Frontal cortex (tissue), 4 donors: Measurements from ENCODE around the gene GLDN. TPM values are rescaled to one million over a fixed set of nuclear protein-coding genes. Genes with fewer than 3 reads are reported as not detected.

Experiments used
- DNase-seq, 2 donors: peaks; one replicate each; pipeline ENCODE4 v3.0.0; 2012; ENCODE audit warnings: low spot score in 2 of 2
- FAIRE-seq: peaks from 2 replicates; lab custom pipeline; 2012; peaks lifted over from hg19 to GRCh38; lab: Jason Lieb, UNC
- total RNA-seq: library from RNA; depleted of rRNA; stranded (reverse); fragments of >200 nt; gene quantifications from one replicate; pipeline ENCODE4 v1.2.3, GENCODE V29; 2014
- donor health status: control.
- donor health status: control.
- donor health status: control.

The GLDN gene
- total RNA-seq, 1 donor from 2014 or later: 2.0 TPM

DNA sequence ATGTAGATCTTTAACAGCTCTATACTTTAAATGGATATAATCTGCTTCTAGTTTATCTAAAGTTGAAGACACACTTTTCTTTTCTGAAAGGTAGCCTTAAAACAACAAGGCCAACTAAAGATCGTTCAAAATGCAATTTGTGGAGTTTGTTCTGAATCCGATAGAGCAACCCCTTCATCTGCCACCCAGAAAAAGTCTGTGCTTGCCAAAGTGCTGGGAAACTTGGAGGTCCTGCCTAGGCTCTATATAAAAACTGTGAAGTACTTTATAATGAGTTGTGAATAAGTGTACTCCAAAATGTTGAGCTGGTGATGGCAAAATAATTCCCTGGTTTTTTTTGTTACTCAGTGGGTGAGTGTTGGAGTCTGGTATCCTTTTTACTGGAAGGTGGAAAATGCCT, 12.5 kb downstream of the GLDN start:
- DNase-seq (no peak), FAIRE-seq (no peak)

DNA sequence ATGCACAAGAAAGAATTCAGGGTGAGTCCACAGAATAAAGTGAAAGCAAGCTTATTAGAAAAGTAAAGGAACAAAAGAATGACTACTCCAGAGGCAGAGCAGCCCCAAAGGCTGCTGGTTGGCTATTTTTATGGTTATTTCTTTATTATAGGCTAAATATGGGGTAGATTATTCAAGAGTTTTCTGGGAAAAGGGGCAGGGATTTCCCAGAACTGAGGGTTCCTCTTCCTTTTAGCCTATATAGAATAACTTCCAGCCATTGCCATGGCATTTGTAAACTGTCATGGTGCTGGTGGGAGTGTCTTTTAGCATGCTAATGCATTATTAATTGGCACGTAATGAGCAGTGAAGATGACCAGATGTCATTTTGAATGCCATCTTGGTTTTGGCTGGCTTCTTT, 13.6 kb downstream of the GLDN start:
- DNase-seq (no peak), FAIRE-seq (no peak)

DNA sequence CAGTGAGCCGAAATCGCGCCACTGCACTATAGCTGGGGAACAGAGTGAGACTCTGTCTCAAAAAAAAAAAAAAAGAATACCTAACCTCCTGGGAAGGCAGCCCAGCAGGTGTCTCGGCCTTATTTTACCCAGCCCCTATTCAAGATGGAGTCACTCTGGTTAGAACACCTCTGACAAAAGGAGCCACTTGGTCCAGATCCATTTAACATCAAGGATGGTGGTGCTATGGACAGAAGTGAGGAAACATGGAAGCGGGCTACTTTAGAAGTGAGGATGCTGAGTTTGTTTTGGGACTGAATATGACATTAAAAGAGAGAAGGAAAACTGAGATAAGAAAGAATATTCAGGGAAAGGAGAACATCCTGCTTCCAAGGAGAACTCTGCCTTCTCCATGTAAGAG, 14.7 kb downstream of the GLDN start:
- FAIRE-seq (no peak), DNase-seq (no peak)

DNA sequence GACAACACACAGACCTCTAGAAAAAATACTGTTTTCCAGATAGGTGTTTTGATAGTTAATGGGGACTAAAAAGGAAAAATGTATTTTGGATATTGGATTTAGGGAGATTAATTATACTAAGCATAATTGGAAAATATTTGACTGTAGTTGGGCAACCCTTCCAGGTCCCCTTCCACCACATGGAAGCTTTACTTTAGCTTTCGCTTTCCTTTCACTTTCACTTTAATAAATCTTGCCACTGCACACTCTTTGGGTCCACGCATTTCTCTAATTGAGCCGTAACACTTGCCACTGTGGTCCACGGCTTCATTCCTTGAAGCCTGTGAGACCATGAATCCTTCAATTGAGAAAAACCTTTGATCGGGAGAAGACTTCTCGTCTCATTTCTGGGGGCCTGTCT, 15.5 kb downstream of the GLDN start:
- FAIRE-seq: no peak
- DNase-seq: no peak

DNA sequence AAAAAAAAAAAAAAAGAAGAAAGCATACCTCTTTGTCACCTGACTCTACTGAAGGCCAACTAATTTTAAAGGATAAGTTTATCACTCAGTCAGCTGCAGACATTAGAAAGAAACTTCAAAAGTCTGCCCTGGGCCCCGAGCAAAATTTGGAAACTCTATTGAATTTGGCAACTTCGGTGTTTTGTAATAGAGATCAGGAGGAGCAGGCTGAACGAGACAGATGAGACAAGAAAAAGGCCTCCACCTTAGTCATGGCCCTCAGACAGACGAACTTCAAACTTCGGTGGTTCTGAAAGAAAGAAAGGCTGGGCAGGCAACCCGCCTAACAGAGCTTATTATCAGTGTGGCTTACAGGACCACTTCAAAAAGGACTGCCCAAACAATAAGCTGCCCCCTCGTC, 18.5 kb downstream of the GLDN start:
- no peak for DNase-seq
- no peak for FAIRE-seq

DNA sequence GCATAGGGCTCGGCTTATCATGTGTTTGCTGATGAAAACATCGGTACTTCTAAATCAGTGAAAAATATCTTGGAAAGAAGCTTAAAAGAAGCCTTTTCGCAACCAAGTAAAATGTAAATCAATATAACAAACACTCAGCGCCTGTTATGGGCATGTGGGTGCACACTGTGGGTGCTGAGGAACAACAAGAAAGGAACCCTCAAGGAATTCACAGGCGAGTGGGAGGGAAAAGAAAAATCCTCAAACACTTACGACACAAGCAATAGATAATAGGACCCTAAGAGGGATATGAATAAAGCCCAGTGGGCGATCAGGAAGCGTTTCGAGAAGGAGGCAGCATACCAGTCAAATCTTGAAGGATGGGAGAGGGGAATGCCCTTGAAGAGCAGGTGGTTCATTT, 21.9 kb downstream of the GLDN start:
- DNase-seq (no peak), FAIRE-seq (no peak)

DNA sequence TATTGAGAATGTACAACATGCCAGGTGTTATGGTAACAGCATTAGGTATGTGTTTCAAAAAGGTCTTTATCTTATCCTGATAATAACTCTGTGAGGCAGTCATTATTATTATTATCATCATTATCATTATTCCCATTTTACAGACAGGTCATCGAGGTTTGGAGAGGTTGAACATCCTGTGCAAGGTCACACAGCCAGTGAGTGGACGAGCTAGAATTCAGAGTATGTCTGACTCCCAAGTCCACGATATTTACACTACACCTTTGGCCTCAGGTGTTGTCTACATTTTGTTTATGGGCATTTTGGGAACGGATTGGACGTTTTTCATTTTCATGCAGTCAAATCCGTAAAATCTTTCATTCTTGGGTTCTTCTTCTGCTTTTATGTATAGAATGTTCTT, 24.0 kb downstream of the GLDN start:
- DNase-seq (no peak), FAIRE-seq (no peak)

DNA sequence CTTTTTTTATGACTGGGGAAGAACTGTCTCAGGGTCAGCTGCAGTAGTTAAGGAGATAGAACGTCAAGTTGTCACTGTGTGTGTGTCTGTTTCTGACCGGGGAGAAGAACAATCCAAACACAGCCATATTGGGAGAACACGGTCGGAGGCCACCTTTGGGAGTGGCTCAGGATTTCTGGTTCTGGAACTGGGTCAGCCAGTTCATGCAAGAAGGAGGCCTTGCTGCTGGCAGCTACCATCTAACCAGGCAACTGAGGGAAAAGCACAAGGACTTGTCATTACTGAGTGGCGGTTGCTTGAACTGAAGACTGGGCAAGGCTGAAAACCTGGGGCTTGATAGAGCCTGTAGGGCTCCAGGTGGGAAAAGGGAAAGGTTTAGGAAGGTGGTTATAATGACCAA, 24.6 kb downstream of the GLDN start:
- FAIRE-seq: no peak

DNA sequence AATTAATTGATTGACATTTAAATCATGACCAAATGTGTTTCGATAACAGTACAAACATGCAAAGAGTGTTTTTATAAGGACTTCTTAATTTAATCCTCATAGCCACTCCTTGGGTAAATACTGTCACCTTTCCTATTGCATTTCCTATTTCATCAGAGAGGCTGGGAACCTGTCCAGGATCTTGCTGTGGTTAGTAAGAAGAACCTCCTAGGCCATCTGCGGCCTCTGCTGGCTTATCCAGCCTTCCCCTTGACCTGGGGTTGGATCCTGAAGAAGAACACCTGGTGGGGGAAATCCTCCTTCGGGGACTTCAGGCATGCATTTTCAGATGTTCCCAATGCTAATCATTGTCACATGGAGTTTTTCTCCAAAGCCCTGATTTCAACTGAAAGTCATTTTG, 25.5 kb downstream of the GLDN start:
- DNase-seq (no peak), FAIRE-seq (no peak)

More for the DNA sequence above, 24.6 kb downstream of the GLDN start:
- DNase-seq: no peak

DNA sequence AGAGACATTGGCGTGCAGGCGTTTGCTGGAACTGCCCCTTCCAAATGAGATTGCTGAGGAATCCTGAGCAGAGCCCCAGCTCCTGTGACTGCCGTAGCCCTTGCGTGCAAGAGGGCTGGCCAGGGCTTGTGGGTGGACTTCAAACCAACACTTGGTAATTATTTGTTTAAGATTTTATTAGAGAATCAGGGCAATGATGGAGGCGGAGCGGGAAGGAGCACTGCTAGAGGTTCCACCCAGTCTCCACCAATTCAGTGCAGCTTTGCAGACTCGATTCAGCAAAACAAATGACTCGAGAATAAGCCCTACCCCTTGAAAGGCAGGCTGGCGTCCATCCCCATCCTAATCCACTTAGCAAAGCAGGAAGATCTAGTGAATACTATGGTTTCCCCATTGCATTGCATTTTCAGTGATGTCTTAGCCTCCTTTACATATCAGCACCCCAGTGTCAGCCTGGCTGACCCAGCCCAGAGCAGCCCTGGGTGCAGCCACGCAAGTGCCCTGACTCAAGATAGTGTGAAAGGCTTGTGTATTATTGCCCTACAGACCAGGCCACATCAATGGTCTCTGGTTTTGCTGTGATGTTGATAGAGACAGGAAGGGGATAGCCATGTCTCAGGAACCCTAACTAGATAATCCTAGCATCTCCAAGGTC, 26.0 kb downstream of the GLDN start:
- FAIRE-seq: no peak
- DNase-seq: no peak

DNA sequence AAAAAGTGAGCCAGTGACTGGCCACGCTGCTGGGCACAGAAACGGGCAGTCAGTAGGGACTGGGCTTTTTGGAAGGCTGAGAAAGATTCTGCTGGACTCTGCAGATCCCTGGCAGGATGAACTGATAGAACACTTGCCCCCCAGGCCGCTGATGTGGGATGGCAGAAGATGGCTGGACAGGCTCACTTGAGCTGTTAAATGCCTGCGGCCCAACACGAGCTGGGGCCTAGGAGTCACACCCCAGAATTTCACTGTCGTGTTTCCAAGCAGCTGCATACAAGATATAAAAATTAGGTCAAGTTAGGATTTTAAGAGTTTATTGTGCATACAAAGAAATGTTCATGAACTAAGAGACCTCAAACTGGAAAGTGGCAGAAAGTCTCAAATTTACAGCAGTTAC, 26.9 kb downstream of the GLDN start:
- no peak for FAIRE-seq
- no peak for DNase-seq

DNA sequence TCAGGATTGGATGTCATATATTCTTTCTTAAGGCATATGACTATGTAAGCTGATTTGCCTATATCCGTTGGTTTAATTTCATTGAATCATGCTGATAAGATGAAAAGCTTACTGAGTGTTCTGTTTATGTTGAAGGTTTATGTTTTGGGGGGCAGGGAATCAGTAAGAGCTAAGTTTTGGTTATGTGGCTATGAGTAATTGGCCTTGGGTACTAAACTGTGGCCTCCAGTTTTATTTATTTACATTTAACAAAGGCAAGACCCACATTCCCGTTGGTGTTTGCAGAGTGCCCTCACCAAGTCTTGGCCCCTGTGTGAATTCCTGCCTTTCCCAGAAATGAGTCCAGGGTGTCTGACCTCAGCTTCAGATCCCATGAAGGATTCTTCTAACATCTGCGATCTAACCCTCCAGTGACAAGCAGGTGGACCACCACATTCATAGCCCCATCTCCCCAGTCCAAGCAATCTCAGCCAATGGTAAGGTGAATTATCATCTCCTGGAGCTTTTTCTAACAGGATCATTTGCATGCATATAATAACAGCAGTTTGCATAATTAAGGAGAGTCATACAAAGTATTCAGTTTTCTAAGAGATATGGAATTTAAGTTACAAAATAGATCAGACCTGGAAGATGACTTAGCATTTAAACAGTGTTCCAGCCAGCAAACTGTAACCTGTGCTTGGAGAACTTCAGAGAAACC, 27.4 kb downstream of the GLDN start:
- FAIRE-seq (no peak), DNase-seq (no peak)

DNA sequence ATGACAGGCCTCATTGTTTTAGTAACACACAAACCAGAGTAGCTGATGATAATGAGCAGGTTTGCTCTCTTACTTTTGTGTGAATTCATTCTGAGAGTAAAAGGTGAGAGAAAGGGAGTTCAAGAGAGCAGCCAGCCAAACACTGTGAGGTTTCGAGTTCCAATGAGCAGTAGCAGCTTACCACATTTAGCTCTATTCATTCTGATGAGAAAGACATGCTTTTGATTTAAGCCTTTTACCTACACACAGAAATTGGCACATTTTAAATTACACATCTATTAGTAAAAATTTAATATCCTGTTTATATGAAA, 28.0 kb downstream of the GLDN start:
- no peak for FAIRE-seq

DNA sequence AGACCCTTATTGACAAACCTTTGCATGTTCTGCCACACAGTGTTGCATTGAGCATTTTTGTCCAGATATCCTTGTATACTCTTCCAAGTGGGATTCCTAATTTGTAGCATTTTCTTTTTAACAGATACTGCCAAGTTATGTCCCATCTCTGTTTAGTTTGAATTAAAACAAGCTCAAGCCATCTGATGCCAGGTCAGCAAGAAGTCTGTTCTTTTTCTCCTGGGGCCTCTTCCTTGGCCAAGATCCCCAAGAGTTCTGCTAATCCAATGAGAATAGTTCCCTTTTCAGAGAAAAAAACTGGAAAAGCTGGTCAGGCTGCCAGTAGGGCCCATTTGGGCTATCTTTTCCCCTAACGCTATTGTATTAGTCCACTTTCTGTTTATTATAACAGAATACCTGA, 29.8 kb downstream of the GLDN start:
- DNase-seq (no peak), FAIRE-seq (no peak)

More for the DNA sequence above, 28.0 kb downstream of the GLDN start:
- DNase-seq: no peak

DNA sequence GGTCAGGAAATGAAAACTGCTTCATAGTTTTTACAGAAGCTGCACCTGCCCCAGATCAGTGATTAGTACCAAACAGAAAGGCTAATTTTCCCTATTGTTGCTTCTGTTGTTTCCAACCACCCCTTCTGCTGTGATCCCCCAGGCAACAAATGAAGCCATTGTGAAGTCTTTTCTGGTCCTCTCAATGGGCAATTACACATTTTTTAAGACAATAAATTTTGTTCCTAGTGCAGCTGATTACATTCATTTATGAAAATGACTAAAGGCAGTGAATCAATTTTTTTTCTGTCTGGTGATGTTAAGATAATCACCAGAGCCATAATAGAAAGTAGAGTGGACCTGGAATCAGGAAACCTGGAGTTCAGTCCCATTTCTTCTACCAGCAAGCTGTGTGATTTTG, 32.7 kb downstream of the GLDN start:
- FAIRE-seq: no peak
- no peak for DNase-seq

DNA sequence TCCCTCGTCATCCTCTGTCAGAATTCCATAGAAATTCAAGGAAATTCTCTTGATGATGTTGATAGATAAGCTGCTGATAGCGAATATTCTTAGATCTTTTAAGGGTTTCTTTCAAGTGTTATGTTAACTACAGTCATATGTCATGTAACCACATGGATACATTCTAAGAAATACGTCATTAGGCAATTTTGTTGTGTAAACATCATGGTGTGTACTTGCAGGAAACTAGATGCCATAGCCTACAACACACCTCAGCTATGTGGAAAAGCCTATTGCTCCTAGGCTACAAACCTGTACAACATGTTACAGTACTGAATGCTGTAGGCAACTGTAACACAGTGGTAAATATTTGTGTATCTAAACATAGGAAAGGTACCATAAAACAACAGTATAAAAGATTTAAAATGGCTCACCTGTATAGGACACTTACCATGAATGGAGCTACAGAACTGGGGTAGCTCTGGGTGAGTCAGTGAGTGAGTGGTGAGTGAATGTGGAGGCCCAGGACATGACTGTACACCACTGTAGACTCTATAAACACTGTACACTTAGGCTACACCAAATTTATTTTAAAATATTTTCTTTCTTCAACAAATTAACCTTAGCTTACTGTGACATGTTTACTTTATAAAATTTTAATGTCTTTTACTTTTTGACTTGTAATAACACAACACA, 34.6 kb downstream of the GLDN start:
- DNase-seq: no peak
- FAIRE-seq: no peak

DNA sequence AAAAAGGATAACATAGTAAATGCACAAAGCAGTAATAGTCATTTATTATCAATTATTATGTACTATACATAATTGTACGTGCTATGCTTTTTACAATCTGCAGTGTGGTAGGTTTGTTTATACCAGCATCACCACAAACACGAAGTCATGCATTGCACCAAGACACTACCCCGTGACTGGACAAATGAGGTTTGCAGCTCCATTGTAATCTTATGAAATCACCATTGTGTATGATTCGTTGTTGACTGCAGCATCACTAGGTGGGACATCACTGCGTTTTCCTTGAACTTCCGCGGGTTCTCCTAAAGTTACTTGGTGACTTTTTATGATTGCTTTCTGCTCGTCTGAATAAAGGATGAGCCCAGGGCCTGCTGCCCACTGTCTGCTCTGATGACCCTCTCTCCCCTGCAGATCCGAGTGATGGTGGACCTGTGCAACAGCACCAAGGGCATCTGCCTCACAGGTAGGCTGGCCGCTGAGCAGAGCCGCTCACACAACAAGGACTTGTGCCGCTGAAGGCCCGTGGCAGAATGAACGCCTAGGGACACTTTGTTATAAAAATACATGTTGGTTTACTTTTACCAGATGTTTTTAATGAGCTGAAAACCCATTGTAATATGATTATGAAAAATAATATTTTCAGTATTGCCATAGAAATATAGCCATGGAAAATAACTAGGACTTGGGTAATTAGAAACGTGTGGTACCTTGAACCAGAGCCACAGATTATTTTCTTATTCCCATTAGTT, 35.8 kb downstream of the GLDN start:
- DNase-seq: no peak
- FAIRE-seq: peak; percentile 23

DNA sequence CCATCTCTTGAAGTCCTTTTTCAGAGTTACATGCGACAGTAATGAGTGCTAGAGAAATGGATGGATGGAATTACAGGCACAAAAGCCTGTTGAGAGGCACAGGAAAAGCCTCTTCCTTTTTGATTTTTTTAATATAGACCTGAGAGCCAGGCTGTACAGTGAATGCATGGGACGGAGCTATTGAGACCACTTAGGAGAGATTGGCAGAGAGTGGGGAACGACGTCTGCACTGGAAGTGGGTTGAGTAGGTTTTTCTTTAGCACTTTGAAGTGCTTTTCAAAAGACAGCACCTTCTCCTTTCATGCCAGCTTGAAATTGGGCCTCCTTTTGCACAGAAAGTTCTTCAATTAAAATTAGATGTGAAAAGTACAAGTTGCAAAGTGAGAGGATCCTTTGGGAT, 37.0 kb downstream of the GLDN start:
- FAIRE-seq: no peak
- no peak for DNase-seq

DNA sequence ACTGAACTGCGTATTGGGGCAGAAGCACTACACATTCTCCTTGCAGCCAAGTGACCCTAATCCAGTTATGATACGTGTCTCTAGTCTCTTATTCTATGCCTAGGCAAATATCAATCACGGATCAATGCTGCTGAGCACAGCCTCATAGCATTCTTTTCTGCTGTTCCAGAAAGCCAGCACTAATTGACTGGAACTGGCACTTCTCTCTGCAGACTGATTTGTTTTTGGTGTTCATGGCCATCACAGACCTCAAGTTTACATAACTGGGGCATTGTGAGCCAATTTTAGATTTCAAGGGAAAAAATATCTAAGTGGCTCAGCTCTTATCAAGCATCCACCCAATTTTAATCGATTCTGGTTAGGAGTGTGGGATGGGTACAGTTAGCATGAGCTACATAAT, 37.9 kb downstream of the GLDN start:
- no peak for DNase-seq
- FAIRE-seq: no peak

DNA sequence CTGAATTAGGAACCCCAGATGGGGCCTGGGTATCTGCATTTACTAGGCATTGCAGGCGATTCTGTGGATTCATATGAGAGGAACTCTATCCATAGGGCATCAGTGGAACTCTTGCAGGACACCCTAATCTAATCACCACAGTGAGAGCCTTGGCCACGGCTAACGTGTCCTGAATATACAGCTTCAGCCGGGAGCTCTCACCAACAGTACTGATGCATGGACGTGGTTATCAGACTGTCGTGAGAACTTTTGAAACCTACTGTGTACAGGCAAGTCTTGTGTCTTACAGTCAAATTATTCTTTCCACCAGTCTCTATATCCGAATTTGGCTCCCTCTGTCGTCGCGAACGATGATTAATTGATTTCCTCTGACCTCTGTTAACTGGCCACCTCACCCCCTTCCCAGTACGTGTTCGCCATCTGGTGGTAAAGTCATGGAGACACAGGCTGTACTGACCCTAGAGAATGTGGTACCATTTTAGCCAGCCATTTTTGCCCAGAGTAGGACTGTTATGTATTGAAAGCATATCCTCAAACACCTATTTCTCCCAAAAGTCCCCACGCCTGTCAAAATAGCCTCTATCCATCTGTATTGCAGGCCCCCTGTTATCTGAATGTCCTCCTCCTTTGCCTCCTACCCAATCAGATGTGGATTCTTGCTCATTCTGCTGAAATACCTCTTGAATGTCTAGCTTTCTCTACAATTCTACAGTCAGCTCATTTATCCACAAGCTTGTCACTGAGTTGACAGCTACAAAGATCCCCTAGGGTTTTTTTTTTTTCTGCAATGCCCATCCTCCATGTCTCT, 39.7 kb downstream of the GLDN start:
- FAIRE-seq: peak; percentile 80

More for the DNA sequence above, 39.7 kb downstream of the GLDN start:
- DNase-seq: peak; percentile 35 to 60
